Prostate gland (tissue), 2 donors: ENCODE data around the gene RFWD3.

ENCODE experiments used
- CTCF ChIP-seq, 4 experiments: fragments of 200-600 bp in 2 of 4; fragments of 450-650 bp in 2 of 4; sonication (generic) in 2 of 4; IDR thresholded peaks; 1 replicate in 3 of 4; 2 replicates in 1 of 4; pipeline ENCODE4 v1.5.1; 2016 to 2019; ENCODE audit warnings: antibody characterized with exemption in 4 of 4, mild to moderate bottlenecking in 2 of 4, moderate library complexity in 2 of 4
- POLR2A ChIP-seq: fragments of 450-650 bp; IDR thresholded peaks from one replicate; pipeline ENCODE4 v1.6.1; 2016; ENCODE audit warnings: antibody characterized with exemption, mild to moderate bottlenecking

- TF ChIP-seq CTCF (IDR thresholded peaks at IDR 0.05) (no peak), POLR2A (no peak)
Observed at GRCh38 chr16:74611721-74612120, 55.0 kb downstream of the RFWD3 start.
